Inferior parietal cortex (tissue), 1 donor: ENCODE data around the gene SPNS1.

Experiments
- DNase-seq: peaks from one replicate; pipeline ENCODE4 v3.0.0-alpha.2; 2016; ENCODE audit errors: extremely low spot score

Gene SPNS1

DNA sequence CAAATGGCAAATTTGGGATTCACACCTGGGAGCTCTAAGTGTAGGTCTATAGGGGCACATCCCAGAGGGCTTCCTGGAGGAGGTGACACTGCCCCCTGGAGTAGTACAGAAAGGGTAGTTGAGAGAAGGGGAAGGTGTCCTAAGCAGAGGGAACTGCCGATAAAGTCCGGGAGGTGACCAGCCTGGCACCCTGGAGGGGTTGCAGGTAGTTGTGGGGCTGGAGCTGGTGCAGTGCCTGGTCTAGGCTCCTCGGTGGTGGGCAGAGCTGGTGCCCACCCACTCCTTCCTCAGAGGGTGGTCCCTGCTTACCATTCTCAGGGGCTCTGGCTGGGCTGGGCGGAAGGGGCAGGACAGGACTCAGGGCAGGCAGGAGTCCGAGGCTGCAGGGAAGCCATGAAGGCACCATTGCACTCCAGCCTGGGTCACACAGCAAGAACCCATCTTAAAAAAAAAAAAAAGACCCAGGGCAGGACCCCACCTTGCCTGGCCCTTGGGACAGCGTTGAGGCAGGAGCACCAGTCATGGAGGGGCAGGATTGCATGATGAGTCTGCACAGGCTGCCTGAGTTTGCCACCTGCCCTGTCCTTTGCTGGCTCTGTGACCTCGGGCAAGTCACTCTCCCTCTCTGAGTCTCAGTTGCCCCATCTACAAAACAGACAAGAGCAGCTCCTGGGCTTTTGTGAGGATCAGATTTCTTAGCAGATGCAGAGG is 54.0 kb downstream of the SPNS1 start:
- DNase-seq, result no peak

DNA sequence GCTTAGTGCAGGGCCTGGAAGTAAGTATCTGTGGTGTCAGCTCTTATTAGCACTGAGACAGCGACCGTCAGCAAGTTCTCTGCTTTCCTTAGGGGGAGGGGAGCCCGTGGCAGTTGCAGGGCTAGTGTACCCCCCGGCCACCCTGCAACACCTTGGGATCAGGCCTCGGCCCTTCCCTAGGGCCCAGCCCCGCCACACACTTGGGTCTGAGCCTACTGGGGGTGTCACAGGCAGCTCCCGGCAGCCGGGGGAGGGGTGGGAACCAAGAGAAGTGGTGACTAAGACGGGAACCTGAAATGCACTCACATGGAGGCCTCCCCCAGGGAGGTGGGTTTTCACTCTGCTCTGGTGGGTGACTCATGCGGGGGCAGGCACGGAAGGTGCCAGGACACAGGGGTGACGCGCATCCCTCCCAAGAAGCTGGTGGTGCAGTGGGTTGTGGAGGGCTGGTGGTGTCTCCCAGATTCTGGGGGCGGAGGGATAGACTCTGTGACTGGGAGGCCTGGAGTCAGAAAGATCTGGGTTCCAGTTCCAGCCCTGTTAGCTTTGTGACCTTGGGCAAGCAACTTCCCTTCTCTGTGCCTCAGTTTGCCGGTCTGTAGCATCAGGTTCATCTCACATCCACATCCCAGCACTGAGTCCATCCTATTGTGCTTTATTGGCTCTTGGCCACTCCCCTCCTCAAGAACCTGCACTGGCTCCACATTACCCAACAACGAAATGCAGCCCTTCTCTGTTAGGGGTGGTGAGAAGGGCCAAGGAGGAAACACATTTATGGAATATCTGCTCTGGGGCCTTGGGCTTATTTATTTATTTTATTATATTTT is 54.8 kb downstream of the SPNS1 start:
- DNase-seq, result no peak

DNA sequence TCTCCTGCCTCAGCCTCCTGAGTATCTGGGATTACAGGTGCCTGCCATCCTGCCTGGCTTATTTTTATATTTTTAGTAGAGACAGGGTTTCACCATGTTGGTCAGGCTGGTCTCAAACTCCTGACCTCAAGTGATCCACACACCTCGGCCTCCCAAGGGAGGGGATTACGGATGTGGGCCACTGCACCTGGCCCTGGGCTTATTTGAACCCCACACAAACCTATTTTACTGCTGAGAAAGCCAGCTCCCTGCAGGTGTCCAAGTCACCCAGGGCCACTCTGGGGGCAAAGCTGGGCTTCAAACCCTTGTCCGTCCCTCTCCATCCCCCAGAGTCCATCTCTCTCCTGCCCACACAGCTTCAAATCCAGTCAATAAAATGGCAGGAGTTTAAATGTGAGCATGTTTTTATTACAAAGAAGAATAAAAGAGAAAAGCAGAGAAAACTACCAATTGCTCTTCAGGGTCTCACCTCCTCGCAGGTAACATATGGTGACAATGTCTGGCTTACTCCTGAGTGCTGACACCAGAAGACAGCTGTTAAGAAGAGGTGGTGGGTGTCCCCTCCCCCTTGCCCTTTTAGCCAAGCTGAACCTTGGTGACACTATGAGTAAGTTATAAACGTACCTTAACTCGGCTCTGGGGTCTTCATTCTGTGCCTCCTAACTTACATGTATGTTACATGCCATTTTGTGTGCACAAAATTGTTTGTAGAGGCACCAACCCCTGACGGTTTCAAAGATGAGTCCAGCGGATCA is 55.7 kb downstream of the SPNS1 start:
- DNase-seq, result no peak
